Natural killer cell (primary cell): Measurements from ENCODE around the gene PRDX6. TPM values are rescaled to one million over a fixed set of nuclear protein-coding genes. Genes with fewer than 3 reads are reported as not detected.

ENCODE experiments used
- ATAC-seq, 3 donors: fragments of 150-1000 bp in 2 of 3; fragments of 200-7000 bp in 1 of 3; cut with Tn5 transposase; 1 replicate in 1 of 3; 2 replicates in 2 of 3; pipeline ENCODE4 v1.10.0; 2021; ENCODE audit warnings: mild to moderate bottlenecking in 2 of 3, moderate library complexity in 2 of 3
- DNase-seq, 2 donors: peaks; one replicate each; pipeline versions ENCODE4 v3.0.0 to v3.0.0-alpha.2; 2013 to 2021; ENCODE audit warnings: mixed read lengths in 1 of 2
- H3K27ac ChIP-seq: one replicate; pipeline ENCODE4 v1.5.1; 2013; ENCODE audit warnings: mild to moderate bottlenecking, low read length
- H3K27me3 ChIP-seq: one replicate; pipeline ENCODE4 v1.6.1; 2013; ENCODE audit warnings: low read length; ENCODE audit not compliant: control insufficient read depth, insufficient read depth
- H3K36me3 ChIP-seq: one replicate; pipeline ENCODE4 v1.6.1; 2013; ENCODE audit warnings: low read length; ENCODE audit not compliant: control insufficient read depth, insufficient read depth
- H3K4me1 ChIP-seq: one replicate; pipeline ENCODE4 v1.6.1; 2013; ENCODE audit warnings: low read length; ENCODE audit not compliant: control insufficient read depth, insufficient read depth
- H3K4me3 ChIP-seq: one replicate; pipeline ENCODE4 v1.5.1; 2013; ENCODE audit warnings: low read length
- H3K9me3 ChIP-seq: one replicate; pipeline ENCODE4 v1.6.1; 2013; ENCODE audit warnings: low read length; ENCODE audit not compliant: control insufficient read depth, insufficient read depth
- H3K27ac Mint-ChIP-seq, 2 donors: one replicate each; pipeline ENCODE4 v1.8.0; 2022; ENCODE audit warnings: mild to moderate bottlenecking in 2 of 2, mixed read lengths in 2 of 2, moderate library complexity in 1 of 2
- H3K27me3 Mint-ChIP-seq, 2 donors: one replicate each; pipeline ENCODE4 v1.8.0; 2022; ENCODE audit warnings: low read depth in 2 of 2, mixed read lengths in 2 of 2
- H3K36me3 Mint-ChIP-seq: one replicate; pipeline ENCODE4 v1.8.0; 2022; ENCODE audit warnings: mixed read lengths
- H3K4me1 Mint-ChIP-seq, 2 donors: one replicate each; pipeline ENCODE4 v1.8.0; 2022; ENCODE audit warnings: mixed read lengths in 2 of 2
- H3K4me3 Mint-ChIP-seq: one replicate; pipeline ENCODE4 v1.8.0; 2022; ENCODE audit warnings: mild to moderate bottlenecking, moderate library complexity, mixed read lengths
- H3K9me3 Mint-ChIP-seq, 2 donors: one replicate each; pipeline ENCODE4 v1.8.0; 2022; ENCODE audit warnings: mixed read lengths in 2 of 2
- CTCF ChIP-seq: fragments of 200-600 bp; IDR thresholded peaks from one replicate; pipeline ENCODE4 v1.8.0; 2022; ENCODE audit warnings: antibody characterized with exemption
- WGBS: methylation state at CpG from one replicate; pipeline ENCODE4 v1.1.7; 2013; ENCODE audit warnings: missing lambda C conversion rate; ENCODE audit not compliant: insufficient coverage; 5-methylcytosine and 5-hydroxymethylcytosine counted together
- intact Hi-C: fragments of 100-400 bp; cut with micrococcal nuclease; formaldehyde crosslinking; loops from one replicate; pipeline ENCODE4 v1.14.2; 2022
- total RNA-seq, 4 donors: library from RNA; stranded (reverse); fragments of 120-200 nt in 1 of 4; gene quantifications; one replicate each; pipeline versions ENCODE4 v1.2.3 to v1.2.4, GENCODE V29; 2013 to 2022

PRDX6 gene
- total RNA-seq, 3 donors from 2014 or later (not counting 1 experiment from before 2014, with no cell fraction given): 95.2 to 99.9 (median 99.9) TPM

GRCh38 chr1:173503391-173503790, 26.3 kb downstream of the PRDX6 start:
- H3K4me3 ChIP-seq: no peak overlapping the region
- no peaks in the 10 kb centered on the region for H3K9me3 ChIP-seq
- no peaks in the 10 kb centered on the region for H3K27me3 ChIP-seq
- Mint-ChIP-seq H3K4me1 (no peaks in the 10 kb centered on the region), H3K36me3 (no peaks in the 10 kb centered on the region), H3K4me3 (no peak overlapping the region), H3K9me3 (no peaks in the 10 kb centered on the region), H3K27ac (no peak overlapping the region), H3K27me3 (no peaks in the 10 kb centered on the region)
- no peak for ATAC-seq
- H3K4me1 ChIP-seq: no peaks in the 10 kb centered on the region
- 86% methylated on average over 4 of the region's 4 CpGs for WGBS
- H3K36me3 ChIP-seq: no peaks in the 10 kb centered on the region
- H3K27ac ChIP-seq: no peak overlapping the region
- DNase-seq: no peak
- TF ChIP-seq CTCF: no peak
- intact Hi-C loops: no loop called here

- Histone ChIP-seq H3K4me1 (no peaks in the 10 kb centered on the region), H3K9me3 (no peaks in the 10 kb centered on the region), H3K27me3 (no peaks in the 10 kb centered on the region), H3K36me3 (no peaks in the 10 kb centered on the region), H3K27ac (no peak overlapping the region), H3K4me3 (no peak overlapping the region)
- Mint-ChIP-seq H3K36me3 (no peaks in the 10 kb centered on the region), H3K9me3 (no peaks in the 10 kb centered on the region), H3K27me3 (no peaks in the 10 kb centered on the region), H3K4me1 (no peaks in the 10 kb centered on the region), H3K27ac (no peak overlapping the region), H3K4me3 (no peak overlapping the region)
- no peak for ATAC-seq
- WGBS: 100% methylated on average over 2 of the region's 4 CpGs
- no peak for TF ChIP-seq CTCF
- no peak for DNase-seq
- intact Hi-C loops: no loop called here
Observed at GRCh38 chr1:173504268-173504667, 27.1 kb downstream of the PRDX6 start.

GRCh38 chr1:173505391-173505790, 28.3 kb downstream of the PRDX6 start:
- Histone ChIP-seq H3K9me3 (no peaks in the 10 kb centered on the region), H3K27ac (no peak overlapping the region), H3K36me3 (no peaks in the 10 kb centered on the region), H3K4me3 (no peak overlapping the region), H3K4me1 (no peaks in the 10 kb centered on the region), H3K27me3 (no peaks in the 10 kb centered on the region)
- TF ChIP-seq CTCF: no peak
- intact Hi-C loops: no loop called here
- ATAC-seq: no peak
- Mint-ChIP-seq H3K27me3 (no peaks in the 10 kb centered on the region), H3K9me3 (no peaks in the 10 kb centered on the region), H3K4me3 (no peak overlapping the region), H3K27ac (no peak overlapping the region), H3K4me1 (no peaks in the 10 kb centered on the region), H3K36me3 (no peaks in the 10 kb centered on the region)
- DNase-seq: no peak

- 97% methylated on average over 6 of the region's 6 CpGs for WGBS
- Histone ChIP-seq H3K27ac (no peak overlapping the region), H3K9me3 (no peaks in the 10 kb centered on the region), H3K36me3 (no peaks in the 10 kb centered on the region), H3K27me3 (no peaks in the 10 kb centered on the region), H3K4me3 (no peak overlapping the region), H3K4me1 (no peaks in the 10 kb centered on the region)
- Mint-ChIP-seq H3K27ac (no peak overlapping the region), H3K4me3 (no peak overlapping the region), H3K36me3 (no peaks in the 10 kb centered on the region), H3K9me3 (no peaks in the 10 kb centered on the region), H3K4me1 (no peaks in the 10 kb centered on the region), H3K27me3 (no peaks in the 10 kb centered on the region)
- intact Hi-C loops: no loop called here
- TF ChIP-seq CTCF: no peak
- no peak for DNase-seq
- no peak for ATAC-seq
Observed at GRCh38 chr1:173506437-173506836, 29.3 kb downstream of the PRDX6 start.
